A673 (cell line): ENCODE data around the gene ZBTB7B. TPM values are rescaled to one million over a fixed set of nuclear protein-coding genes. Genes with fewer than 3 reads are reported as not detected.

ENCODE experiments used
- BruUV-seq: library from RNA; stranded (reverse); fragments of 400-500 nt; replicated peaks from 2 replicates; lab custom pipeline; 2021; lab: Mats Ljungman, UMichigan
- CTCF ChIA-PET: fragments of 300-600 bp; sonication (Branson Sonifier 250); formaldehyde crosslinking; loops from one replicate; lab custom pipeline; 2022; ENCODE audit warnings: antibody characterized with exemption; lab: Charles Lee
- POLR2A ChIA-PET: fragments of 300-600 bp; sonication (Branson Sonifier 250); formaldehyde crosslinking; loops from one replicate; lab custom pipeline; 2022; ENCODE audit warnings: antibody characterized with exemption; ENCODE audit not compliant: low non-redundant PET; lab: Charles Lee
- DNase-seq: peaks from one replicate; pipeline ENCODE4 v3.0.0-alpha.2; 2015; ENCODE audit warnings: low spot score
- H3K27ac ChIP-seq: fragments of 200-600 bp; sonication (generic); 2 replicates; pipeline ENCODE4 v1.5.1; 2016; ENCODE audit warnings: mixed run types, low read depth, mild to moderate bottlenecking, mixed read lengths, antibody characterized with exemption, low read length; ENCODE audit not compliant: poor library complexity, severe bottlenecking
- H3K27me3 ChIP-seq: fragments of 200-600 bp; sonication (generic); replicated peaks from 2 replicates; pipeline ENCODE4 v1.6.1; 2017; ENCODE audit warnings: mixed run types, low read depth, mild to moderate bottlenecking, mixed read lengths, antibody characterized with exemption, low read length; ENCODE audit not compliant: insufficient read depth, poor library complexity
- H3K36me3 ChIP-seq: fragments of 200-600 bp; sonication (generic); 2 replicates; pipeline ENCODE4 v1.6.1; 2016; ENCODE audit warnings: mixed run types, mild to moderate bottlenecking, mixed read lengths, antibody characterized with exemption, low read length; ENCODE audit not compliant: insufficient read depth, poor library complexity, severe bottlenecking
- H3K4me1 ChIP-seq: fragments of 200-600 bp; sonication (generic); 2 replicates; pipeline ENCODE4 v1.6.1; 2017; ENCODE audit warnings: mixed run types, mild to moderate bottlenecking, mixed read lengths, antibody characterized with exemption, low read length; ENCODE audit not compliant: insufficient read depth, poor library complexity, severe bottlenecking
- H3K4me3 ChIP-seq: fragments of 200-600 bp; sonication (generic); 2 replicates; pipeline ENCODE4 v1.5.1; 2016; ENCODE audit warnings: low read depth, mixed run types, mild to moderate bottlenecking, mixed read lengths, low read length; ENCODE audit not compliant: poor library complexity, severe bottlenecking
- H3K9me3 ChIP-seq: fragments of 200-600 bp; sonication (generic); 2 replicates; pipeline ENCODE4 v1.6.1; 2016; ENCODE audit warnings: mixed run types, low read depth, mild to moderate bottlenecking, mixed read lengths, antibody characterized with exemption, low read length; ENCODE audit not compliant: poor library complexity, severe bottlenecking
- CTCF ChIP-seq: fragments of 300-800, 200-600 bp; sonication (generic); conservative IDR thresholded peaks from 2 replicates; pipeline ENCODE4 v1.5.1; 2017; ENCODE audit warnings: low read depth, mild to moderate bottlenecking, antibody characterized with exemption, low read length, moderate library complexity, mixed read lengths
- EZH2 ChIP-seq: fragments of 200-600 bp; sonication (generic); IDR thresholded peaks from 2 replicates; pipeline ENCODE4 v1.6.1; 2017; ENCODE audit warnings: borderline replicate concordance, low read depth, mild to moderate bottlenecking, mixed read lengths, antibody characterized with exemption, low read length; ENCODE audit not compliant: poor library complexity, severe bottlenecking
- intact Hi-C: fragments of 100-400 bp; cut with micrococcal nuclease; formaldehyde crosslinking; loops from one replicate; pipeline ENCODE4 v1.10.0; 2022; ENCODE audit not compliant: unreplicated experiment
- total RNA-seq: library from RNA; stranded (reverse); gene quantifications from 2 replicates; pipeline ENCODE4 v1.2.3, GENCODE V29; 2021

The ZBTB7B gene
- total RNA-seq, 1 experiment from 2014 or later, result 19.2 TPM

GRCh38 chr1:155009742-155010141 lies 7.1 kb downstream of the ZBTB7B start:
- Histone ChIP-seq H3K4me1 (peaks cover 14% of the 10 kb centered on the region), H3K27me3 (no peaks in the 10 kb centered on the region), H3K27ac (no peak overlapping the region), H3K9me3 (no peaks in the 10 kb centered on the region), H3K36me3 (peaks cover 4% of the 10 kb centered on the region), H3K4me3 (no peak overlapping the region)
- BruUV-seq, result no TSS peak
- intact Hi-C loops, result no loop called here
- CTCF ChIA-PET, result no interaction called here
- POLR2A ChIA-PET, result no interaction called here
- TF ChIP-seq CTCF (no peak), EZH2 (no peak)
- no peak for DNase-seq

GRCh38 chr1:155010211-155010918 lies 7.8 kb downstream of the ZBTB7B start:
- TF ChIP-seq CTCF (no peak), EZH2 (no peak)
- CTCF ChIA-PET, result no interaction called here
- no peak overlapping the region for H3K27ac ChIP-seq
- POLR2A ChIA-PET, result interaction anchor here (0.7 kb wide), 2 partner anchors 17 to 850 kb away, joined by 3 to 4 read pairs; partner anchors contain the start of gene LENEP
- no peak overlapping the region for H3K4me3 ChIP-seq
- no peak for DNase-seq
- BruUV-seq, result no TSS peak
- H3K9me3 ChIP-seq, result no peaks in the 10 kb centered on the region
- no peaks in the 10 kb centered on the region for H3K27me3 ChIP-seq
- intact Hi-C loops, result no loop called here
- H3K4me1 ChIP-seq, result peaks cover 8% of the 10 kb centered on the region
- peaks cover 9% of the 10 kb centered on the region for H3K36me3 ChIP-seq

- POLR2A ChIA-PET, result interaction anchor here (0.7 kb wide), 2 partner anchors 18 to 850 kb away, joined by 3 to 4 read pairs; partner anchors contain the start of gene LENEP
- H3K27ac ChIP-seq, result no peak overlapping the region
- BruUV-seq, result no TSS peak
These were observed 8.4 kb downstream of the ZBTB7B start for GRCh38 chr1:155011004-155011416.

More at GRCh38 chr1:155011004-155011416, 8.4 kb downstream of the ZBTB7B start:
- DNase-seq, result no peak
- H3K4me1 ChIP-seq, result peaks cover 6% of the 10 kb centered on the region
- H3K36me3 ChIP-seq, result peaks cover 9% of the 10 kb centered on the region
- no peak for TF ChIP-seq CTCF
- TF ChIP-seq EZH2, result no peak
- H3K9me3 ChIP-seq, result no peaks in the 10 kb centered on the region
- CTCF ChIA-PET, result interaction anchor here (0.6 kb wide), 1 partner anchor 42 kb away, joined by 3 read pairs; no protein-coding TSS in a partner anchor
- intact Hi-C loops, result no loop called here
- H3K4me3 ChIP-seq, result no peak overlapping the region
- no peaks in the 10 kb centered on the region for H3K27me3 ChIP-seq
